GM10847 (cell line): Measurements from ENCODE around the gene TMEM221.

Experiments used
- POLR2A ChIP-seq: IDR thresholded peaks from 2 replicates; pipeline ENCODE4 v1.6.1; 2011; ENCODE audit not compliant: insufficient read length; ENCODE audit errors: extremely low read depth

Gene TMEM221

GRCh38 chr19:17448131-17448967 lies at the start of gene TMEM221:
Gene TMEM221, minus strand, starts transcription at chr19:17448668. Its CDS starts 206 bp downstream, at chr19:17448462.
- no peak for TF ChIP-seq POLR2A

- no peak for TF ChIP-seq POLR2A
Measured at GRCh38 chr19:17497149-17497798, 48.8 kb upstream of the TMEM221 start.

- TF ChIP-seq POLR2A = no peak
Measured at GRCh38 chr19:17496337-17496997, 48.0 kb upstream of the TMEM221 start.

- TF ChIP-seq POLR2A = no peak
Measured at GRCh38 chr19:17495639-17496296, 47.3 kb upstream of the TMEM221 start.

GRCh38 chr19:17491287-17491686 lies 42.8 kb upstream of the TMEM221 start:
- no peak for TF ChIP-seq POLR2A

GRCh38 chr19:17490411-17490810 lies 41.9 kb upstream of the TMEM221 start:
- no peak for TF ChIP-seq POLR2A

GRCh38 chr19:17489392-17490030 lies 41.0 kb upstream of the TMEM221 start:
- TF ChIP-seq POLR2A = no peak

- TF ChIP-seq POLR2A = no peak
Measured at GRCh38 chr19:17488593-17489391, 40.3 kb upstream of the TMEM221 start.

- TF ChIP-seq POLR2A = no peak
Measured at GRCh38 chr19:17487284-17488121, 39.0 kb upstream of the TMEM221 start.

- TF ChIP-seq POLR2A = no peak
Measured at GRCh38 chr19:17486545-17487240, 38.2 kb upstream of the TMEM221 start.

- no peak for TF ChIP-seq POLR2A
Measured at GRCh38 chr19:17484520-17485185, 36.2 kb upstream of the TMEM221 start.

- no peak for TF ChIP-seq POLR2A
Measured at GRCh38 chr19:17483605-17484002, 35.1 kb upstream of the TMEM221 start.

GRCh38 chr19:17482877-17483604 lies 34.6 kb upstream of the TMEM221 start:
- no peak for TF ChIP-seq POLR2A
